Right lobe of liver (tissue), 4 donors: Measurements from ENCODE around the gene MAML3.

ENCODE experiments used
- CTCF ChIP-seq, 4 donors: fragments of 200-600 bp in 3 of 4; fragments of 450-650 bp in 1 of 4; IDR thresholded peaks; one replicate each; pipeline versions ENCODE4 v1.5.1 to v1.8.0; 2016 to 2022; ENCODE audit warnings: antibody characterized with exemption in 4 of 4, mild to moderate bottlenecking in 2 of 4
- POLR2A ChIP-seq: fragments of 450-650 bp; IDR thresholded peaks from one replicate; pipeline ENCODE4 v1.6.1; 2017; ENCODE audit warnings: antibody characterized with exemption, mild to moderate bottlenecking
- donor health status: DM: no; HTN: no; CAD: no.
- donor health status: DM: no; HTN: no; CAD: no.
- donor health status: DM: no; HTN: yes; CAD: no.

GRCh38 chr4:140099983-140100382 lies 54.0 kb downstream of the MAML3 start:
- TF ChIP-seq CTCF (IDR thresholded peaks at IDR 0.05) (no peak), POLR2A (no peak)
